AG08396 (cell line): Measurements from ENCODE around the gene OCSTAMP.

Source experiments
- DNase-seq: peaks from one replicate; pipeline ENCODE4 v3.0.0; 2012; ENCODE audit warnings: low spot score, mixed read lengths

OCSTAMP gene

GRCh38 chr20:46550461-46550860, at the start of gene OCSTAMP:
Gene OCSTAMP, minus strand, starts transcription at chr20:46550654. Its CDS starts 94 bp downstream, at chr20:46550560.
- DNase-seq = no peak

- no peak for DNase-seq
These were observed 49.0 kb upstream of the OCSTAMP start for GRCh38 chr20:46599227-46599987.

GRCh38 chr20:46595933-46596332, 45.5 kb upstream of the OCSTAMP start:
- DNase-seq = no peak

GRCh38 chr20:46594725-46595124, 44.3 kb upstream of the OCSTAMP start:
- DNase-seq = no peak

- no peak for DNase-seq
These were observed 42.3 kb upstream of the OCSTAMP start for GRCh38 chr20:46592580-46593362.

GRCh38 chr20:46590443-46590842, 40.0 kb upstream of the OCSTAMP start:
- DNase-seq = no peak

GRCh38 chr20:46588532-46589511, 38.4 kb upstream of the OCSTAMP start:
- no peak for DNase-seq

GRCh38 chr20:46587986-46588385, 37.5 kb upstream of the OCSTAMP start:
- DNase-seq = no peak

- no peak for DNase-seq
These were observed 36.3 kb upstream of the OCSTAMP start for GRCh38 chr20:46586724-46587123.

- no peak for DNase-seq
These were observed 34.1 kb upstream of the OCSTAMP start for GRCh38 chr20:46584508-46584907.

GRCh38 chr20:46583411-46584214, 33.2 kb upstream of the OCSTAMP start:
- no peak for DNase-seq

- DNase-seq = no peak
These were observed 32.2 kb upstream of the OCSTAMP start for GRCh38 chr20:46582648-46583047.

- DNase-seq = no peak
These were observed 30.9 kb upstream of the OCSTAMP start for GRCh38 chr20:46581391-46581790.

- DNase-seq = no peak
These were observed 30.3 kb upstream of the OCSTAMP start for GRCh38 chr20:46580613-46581205.

GRCh38 chr20:46578745-46579144, 28.3 kb upstream of the OCSTAMP start:
- no peak for DNase-seq

GRCh38 chr20:46576774-46577395, 26.4 kb upstream of the OCSTAMP start:
- no peak for DNase-seq

GRCh38 chr20:46575937-46576461, 25.5 kb upstream of the OCSTAMP start:
- DNase-seq = no peak

GRCh38 chr20:46575394-46575793, 24.9 kb upstream of the OCSTAMP start:
- DNase-seq = no peak

GRCh38 chr20:46573788-46574584, 23.5 kb upstream of the OCSTAMP start:
- DNase-seq = no peak
